HepG2 (cell line): ENCODE results near the gene DNAJB11. TPM values are rescaled to one million over a fixed set of nuclear protein-coding genes. Genes with fewer than 3 reads are reported as not detected.

Experiments
- FOXA1 ChIP-seq, 2 experiments: fragments of 450-650 bp in 1 of 2; sonication (generic) in 1 of 2; formaldehyde crosslinking in 1 of 2; IDR thresholded peaks; 2 replicates each; pipeline versions ENCODE4 v1.4.0 to v1.6.1; 2016 to 2020; ENCODE audit warnings: missing genetic modification reagents in 1 of 2
- KDM1A ChIP-seq: IDR thresholded peaks from 2 replicates; pipeline ENCODE4 v1.6.1; 2016; ENCODE audit warnings: missing compliant biosample characterization
- MBD4 ChIP-seq: IDR thresholded peaks from 2 replicates; pipeline ENCODE4 v1.6.1; 2012; ENCODE audit warnings: low read length, inconsistent platforms, borderline replicate concordance
- MIER3 ChIP-seq: IDR thresholded peaks from 2 replicates; pipeline ENCODE4 v1.6.1; 2016; ENCODE audit warnings: missing compliant biosample characterization, borderline replicate concordance
- MTERF4 ChIP-seq: sonication (generic); formaldehyde crosslinking; IDR thresholded peaks from 2 replicates; pipeline ENCODE4 v1.8.0; 2023; ENCODE audit warnings: mild to moderate bottlenecking, missing genetic modification reagents
- RBM39 ChIP-seq: fragments of 200-400 bp; formaldehyde crosslinking; IDR thresholded peaks from one replicate; pipeline ENCODE4 v1.6.1; 2018; ENCODE audit warnings: antibody characterized with exemption, mild to moderate bottlenecking, low read depth, low read length; ENCODE audit not compliant: poor library complexity, severe bottlenecking
- TGIF2 ChIP-seq: IDR thresholded peaks from 2 replicates; pipeline ENCODE4 v1.6.1; 2016; ENCODE audit warnings: control low read depth, missing compliant biosample characterization
- TP53 ChIP-seq: sonication (generic); formaldehyde crosslinking; conservative IDR thresholded peaks from 2 replicates; pipeline ENCODE4 v1.4.0; 2020; ENCODE audit warnings: missing genetic modification reagents
- ZBTB10 ChIP-seq: sonication (generic); formaldehyde crosslinking; IDR thresholded peaks from 2 replicates; pipeline ENCODE4 v1.4.0; 2020; ENCODE audit warnings: missing genetic modification reagents, borderline replicate concordance
- ZNF260 ChIP-seq: sonication (generic); formaldehyde crosslinking; IDR thresholded peaks from 2 replicates; pipeline ENCODE4 v1.4.0; 2020; ENCODE audit warnings: missing genetic modification reagents, low read depth, mild to moderate bottlenecking, borderline replicate concordance
- ZNF407 ChIP-seq: sonication (generic); formaldehyde crosslinking; IDR thresholded peaks from one replicate; pipeline ENCODE4 v1.5.1; 2020; ENCODE audit warnings: mild to moderate bottlenecking, missing genetic modification reagents; ENCODE audit errors: not compliant biosample characterization
- ZNF788 ChIP-seq: sonication (generic); formaldehyde crosslinking; IDR thresholded peaks from 2 replicates; pipeline ENCODE4 v1.5.0; 2020; ENCODE audit warnings: mild to moderate bottlenecking, missing genetic modification reagents, borderline replicate concordance
- polyA plus RNA-seq, 8 experiments: library from polyadenylated mRNA; depleted of rRNA in 3 of 8; stranded (reverse) in 7 of 8; unstranded in 1 of 8; fragments of >200 nt; fragmentation: Illumina TruSeq in 4 of 8; extraction: Trizol in 4 of 8; gene quantifications; 2 replicates each; pipeline versions ENCODE4 v1.2.1 to v1.2.3, GENCODE V29; 2011 to 2016; ENCODE audit warnings: low read depth in 4 of 8, missing spikeins in 1 of 8, mixed read lengths in 1 of 8; ENCODE audit not compliant: insufficient read depth in 1 of 8
- total RNA-seq, 5 experiments: library from RNA; depleted of rRNA; stranded (reverse); fragments of >200 nt; fragmentation: Illumina TruSeq; extraction: Trizol; gene quantifications; 2 replicates each; pipeline ENCODE4 v1.2.3, GENCODE V29; 2016; ENCODE audit warnings: low read depth in 1 of 5
- TF ChIP-seq, protein P1 (sequence below): sonication (generic); formaldehyde crosslinking; IDR thresholded peaks from 2 replicates; pipeline ENCODE4 v1.5.0; 2020; ENCODE audit warnings: missing genetic modification reagents, mild to moderate bottlenecking, borderline replicate concordance

Gene DNAJB11
- total and polyA plus RNA-seq, 2 of the 13 experiments (the other 11 are each of a cell fraction or from before 2014, with no cell fraction given), result 41.0 to 132 TPM

- TF ChIP-seq ZBTB10 (CRISPR knock-in tag) (no peak), MBD4 (no peak), RBM39 (no peak), MIER3 (CRISPR knock-in tag) (no peak), KDM1A (CRISPR knock-in tag) (no peak), ZNF260 (CRISPR knock-in tag) (no peak), MTERF4 (CRISPR knock-in tag) (0 out of 2 replicates have a peak, but pooled peaks have one; percentile 84), FOXA1 (IDR thresholded peaks at IDR 0.05) (no peak), FOXA1 (CRISPR knock-in tag; IDR thresholded peaks at IDR 0.05) (no peak), ZNF788 (CRISPR knock-in tag) (no peak; the same call in 1 of the 2 replicates), TP53 (CRISPR knock-in tag) (0 out of 2 replicates have a peak, but pooled peaks have one; percentile 49), TGIF2 (no peak), ZNF407 (no peak)
- TF ChIP-seq, protein P1, sequence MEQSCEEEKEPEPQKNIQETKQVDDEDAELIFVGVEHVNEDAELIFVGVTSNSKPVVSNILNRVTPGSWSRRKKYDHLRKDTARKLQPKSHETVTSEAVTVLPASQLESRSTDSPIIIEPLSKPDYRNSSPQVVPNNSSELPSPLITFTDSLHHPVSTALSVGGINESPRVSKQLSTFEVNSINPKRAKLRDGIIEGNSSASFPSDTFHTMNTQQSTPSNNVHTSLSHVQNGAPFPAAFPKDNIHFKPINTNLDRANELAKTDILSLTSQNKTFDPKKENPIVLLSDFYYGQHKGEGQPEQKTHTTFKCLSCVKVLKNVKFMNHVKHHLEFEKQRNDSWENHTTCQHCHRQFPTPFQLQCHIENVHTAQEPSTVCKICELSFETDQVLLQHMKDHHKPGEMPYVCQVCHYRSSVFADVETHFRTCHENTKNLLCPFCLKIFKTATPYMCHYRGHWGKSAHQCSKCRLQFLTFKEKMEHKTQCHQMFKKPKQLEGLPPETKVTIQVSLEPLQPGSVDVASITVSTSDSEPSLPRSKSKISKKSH (CRISPR knock-in tag), result no peak
Observed at GRCh38 chr3:186618318-186618938, 47.9 kb downstream of the DNAJB11 start (continued).
